Measurements from ENCODE around the gene KAZALD1. TPM values are rescaled to one million over a fixed set of nuclear protein-coding genes. Genes with fewer than 3 reads are reported as not detected.

KAZALD1 gene
- total RNA-seq, 4 donors from 2014 or later: 0.98 to 4.9 (median 3.7) TPM

GRCh38 chr10:101016814-101017213 is 45.0 kb upstream of the KAZALD1 start:
- TF ChIP-seq CTCF (IDR thresholded peaks at IDR 0.05; ENCODE audit: low read depth): no peak

GRCh38 chr10:101018118-101018599 is 43.6 kb upstream of the KAZALD1 start:
- no peak for TF ChIP-seq CTCF (IDR thresholded peaks at IDR 0.05; ENCODE audit: low read depth)

- TF ChIP-seq CTCF (IDR thresholded peaks at IDR 0.05; ENCODE audit: low read depth): no peak
These were observed 43.0 kb upstream of the KAZALD1 start for GRCh38 chr10:101018600-101019439.

GRCh38 chr10:101019440-101019703 is 42.4 kb upstream of the KAZALD1 start:
- no peak for TF ChIP-seq CTCF (IDR thresholded peaks at IDR 0.05; ENCODE audit: low read depth)

GRCh38 chr10:101020427-101021075 is 41.2 kb upstream of the KAZALD1 start:
- no peak for TF ChIP-seq CTCF (IDR thresholded peaks at IDR 0.05; ENCODE audit: low read depth)

GRCh38 chr10:101021239-101021638 is 40.5 kb upstream of the KAZALD1 start:
- no peak for TF ChIP-seq CTCF (IDR thresholded peaks at IDR 0.05; ENCODE audit: low read depth)

GRCh38 chr10:101021692-101022251 is 40.0 kb upstream of the KAZALD1 start:
- no peak for TF ChIP-seq CTCF (IDR thresholded peaks at IDR 0.05; ENCODE audit: low read depth)
